HG02870 (cell line): ENCODE results near the gene APOBR.
"Not testable (repeated sequence)": the region's sequence is repeated elsewhere in the genome, so short reads cannot be mapped to it uniquely, and the experiment has no call there.

Experiments used
- ATAC-seq: cut with Tn5 transposase; IDR thresholded peaks from one replicate; pipeline ENCODE4 v1.9.1; 2021; ENCODE audit warnings: mild to moderate bottlenecking, moderate library complexity; ENCODE audit not compliant: unreplicated experiment

Gene APOBR

DNA sequence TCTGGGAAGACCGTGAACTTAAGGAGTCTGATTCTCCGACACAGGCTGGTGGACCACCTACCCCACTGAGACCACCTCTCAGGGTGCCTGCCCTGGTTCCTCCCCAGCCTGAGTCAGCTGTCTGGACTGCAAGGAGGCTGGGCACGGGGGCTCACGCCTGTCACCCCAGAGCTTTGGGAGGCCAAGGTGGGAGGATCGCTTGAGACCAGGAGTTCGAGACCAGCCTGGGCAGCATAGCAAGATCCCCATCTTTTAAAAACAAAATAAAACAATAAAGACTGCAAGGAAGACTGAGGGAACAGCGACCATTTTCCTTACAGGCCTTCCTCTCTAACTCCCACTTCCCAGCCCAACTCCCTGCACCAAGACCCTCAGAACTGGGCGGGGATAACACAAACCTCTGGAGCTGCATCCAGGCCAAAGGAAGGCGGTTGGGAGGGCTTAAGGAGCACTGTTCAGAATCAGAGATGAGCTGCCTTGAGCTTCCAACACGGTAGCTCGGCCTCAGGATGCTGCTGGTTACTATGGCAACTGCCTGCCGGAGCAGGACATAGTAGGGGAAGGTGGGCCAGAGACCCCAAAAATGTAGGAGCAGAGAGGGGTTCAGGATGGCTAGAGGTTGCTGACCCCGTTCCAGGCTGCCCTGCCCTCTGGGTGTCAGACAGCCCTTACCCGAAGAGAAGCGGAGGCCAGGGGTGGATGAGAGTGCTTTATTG lies 4.4 kb downstream of the APOBR start:
- no peak for ATAC-seq

DNA sequence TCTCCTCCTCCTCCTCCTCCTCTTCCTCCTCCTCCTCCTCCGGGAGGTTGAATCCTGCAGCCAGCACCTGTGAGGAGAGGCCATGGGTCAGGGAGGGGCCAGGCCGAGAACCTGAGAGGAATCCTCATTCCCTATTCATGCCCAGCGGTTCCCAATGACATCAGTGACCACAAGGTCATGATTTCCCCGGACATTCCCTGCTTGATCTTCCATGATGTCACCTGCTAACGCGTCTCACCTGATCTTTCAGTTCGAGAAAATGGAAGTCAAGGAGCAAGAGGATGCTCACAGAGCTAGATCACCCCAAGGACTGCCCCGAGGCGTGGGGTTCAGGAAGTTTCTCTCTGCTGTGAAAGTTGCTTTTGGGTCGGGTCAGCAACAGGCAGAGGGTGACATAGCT lies 5.4 kb downstream of the APOBR start:
- no peak for ATAC-seq

DNA sequence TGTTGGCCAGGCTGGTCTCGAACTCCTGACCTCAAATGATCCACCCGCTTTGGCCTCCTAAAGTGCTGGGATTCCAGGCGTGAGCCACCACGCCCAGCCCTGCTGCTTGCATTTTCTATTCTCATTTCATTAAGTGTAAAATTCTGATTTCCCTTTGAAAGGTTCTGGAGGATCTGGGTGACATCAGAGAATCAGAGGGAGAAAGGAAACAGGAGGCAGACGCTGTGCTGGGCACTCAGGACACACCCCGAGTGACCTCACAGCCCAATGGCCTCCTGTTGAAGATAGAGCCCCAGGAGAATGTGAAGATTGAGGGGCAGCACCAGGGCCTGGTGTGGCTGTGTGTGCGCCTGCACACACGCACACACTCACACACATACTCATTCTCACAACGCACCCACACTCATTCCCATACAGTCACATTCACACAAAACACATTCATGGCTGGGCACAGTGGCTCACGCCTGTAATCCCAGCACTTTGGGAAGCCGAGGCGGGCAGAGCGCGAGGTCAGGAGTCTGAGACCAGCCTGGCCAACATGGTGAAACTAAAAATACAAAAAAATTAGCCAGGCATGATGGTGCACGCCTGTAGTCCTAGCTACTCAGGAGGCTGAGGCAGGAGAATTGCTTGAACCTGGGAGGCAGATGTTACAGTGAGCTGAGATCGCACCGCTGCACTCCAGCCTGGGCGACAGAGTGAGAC lies 6.2 kb downstream of the APOBR start:
- ATAC-seq: not testable (repeated sequence)

DNA sequence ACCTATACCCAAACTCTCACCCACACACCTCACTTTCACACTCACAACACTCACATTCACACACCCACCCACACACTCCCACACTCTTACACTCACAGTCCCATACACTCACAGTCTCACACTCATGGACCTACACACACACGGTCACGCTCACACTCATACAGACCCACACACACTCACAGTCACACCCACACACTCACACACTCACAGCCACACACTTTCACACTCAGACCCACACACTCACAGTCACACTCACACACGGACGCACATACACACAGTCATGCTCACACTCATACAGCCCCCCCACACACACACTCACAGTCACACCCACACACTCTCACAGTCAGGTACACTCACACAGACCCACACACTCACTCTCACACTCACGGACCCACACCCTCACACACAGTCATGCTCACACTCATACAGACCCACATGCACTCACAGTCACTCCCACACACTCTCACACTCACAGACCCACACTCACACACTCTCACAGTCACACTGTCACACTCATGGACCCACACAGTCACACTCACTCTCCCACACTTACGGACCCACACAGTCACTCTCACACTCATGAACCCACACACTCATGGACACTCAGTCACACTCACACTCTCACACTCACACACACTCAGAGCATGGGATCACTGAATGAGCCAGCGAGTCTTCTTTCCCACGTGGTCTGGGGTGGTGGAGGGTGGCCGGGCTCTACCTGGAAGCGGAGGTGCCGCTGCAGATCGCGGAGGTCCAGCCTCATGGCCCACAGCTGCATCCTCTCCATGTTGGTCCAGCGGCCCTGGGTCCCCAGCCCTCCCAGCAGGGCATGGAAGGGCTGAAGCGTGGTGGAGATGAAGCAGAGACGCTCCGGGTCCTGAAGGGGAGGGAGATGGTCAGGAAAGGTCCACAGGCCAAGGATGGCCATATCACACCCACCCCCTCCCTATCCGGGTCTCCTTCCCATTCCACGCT lies 7.1 kb downstream of the APOBR start:
- no peak for ATAC-seq

DNA sequence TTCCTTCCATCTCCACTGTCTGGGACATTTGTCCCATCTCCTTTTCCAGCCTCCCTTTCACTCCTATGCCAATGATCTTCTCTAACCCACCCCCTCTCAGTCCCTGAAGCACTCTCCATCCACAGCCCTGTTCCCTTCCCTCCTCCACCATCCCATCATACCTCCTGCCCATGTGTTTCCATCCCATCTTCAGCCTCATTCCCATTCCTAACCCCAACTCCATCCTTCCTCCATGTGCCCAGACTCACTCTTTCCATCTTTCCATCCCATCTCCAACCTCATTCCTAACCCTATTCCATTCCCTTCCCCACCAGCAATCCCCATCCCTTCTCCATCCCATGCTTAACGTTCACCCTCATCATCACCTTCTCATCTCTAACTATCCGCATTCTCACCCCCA lies 7.8 kb downstream of the APOBR start:
- no peak for ATAC-seq

DNA sequence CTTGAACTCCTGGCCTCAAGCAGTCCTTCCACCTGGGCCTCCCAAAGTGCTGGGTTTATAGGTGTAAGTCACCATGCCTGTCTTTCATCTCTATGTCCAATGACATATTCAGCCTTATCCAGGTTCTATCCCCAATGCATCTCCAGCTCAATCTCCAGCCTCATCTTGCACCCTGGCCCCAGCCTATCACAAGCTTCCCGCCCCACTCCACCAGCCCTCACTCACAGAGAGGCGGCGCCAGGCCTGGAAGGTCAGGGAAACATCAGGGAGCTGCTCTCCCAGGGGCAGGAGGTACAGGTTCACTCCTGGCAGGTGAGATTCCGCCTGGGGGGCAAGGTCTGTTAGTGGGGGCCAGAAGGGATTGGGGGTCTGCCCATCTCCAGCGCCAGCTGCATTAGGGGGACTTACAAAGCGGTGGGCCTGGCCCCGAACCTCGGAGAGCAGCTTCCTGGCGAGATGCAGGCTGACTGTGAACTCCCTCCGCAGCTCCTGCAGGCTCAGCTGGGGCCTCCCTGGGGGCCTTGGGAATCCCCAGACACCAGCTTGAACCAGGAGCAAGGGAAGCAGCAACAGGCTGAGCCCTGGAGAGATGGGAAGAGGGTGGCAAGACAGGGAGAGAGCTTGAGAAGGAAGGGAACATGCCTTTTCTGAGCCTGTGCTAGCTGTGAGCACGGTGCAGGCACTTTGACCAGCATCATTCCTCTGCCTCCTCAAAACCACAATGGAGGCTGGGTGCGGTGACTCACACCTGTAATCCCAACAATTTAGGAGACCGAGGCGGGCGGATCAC lies 9.2 kb downstream of the APOBR start:
- ATAC-seq: no peak

DNA sequence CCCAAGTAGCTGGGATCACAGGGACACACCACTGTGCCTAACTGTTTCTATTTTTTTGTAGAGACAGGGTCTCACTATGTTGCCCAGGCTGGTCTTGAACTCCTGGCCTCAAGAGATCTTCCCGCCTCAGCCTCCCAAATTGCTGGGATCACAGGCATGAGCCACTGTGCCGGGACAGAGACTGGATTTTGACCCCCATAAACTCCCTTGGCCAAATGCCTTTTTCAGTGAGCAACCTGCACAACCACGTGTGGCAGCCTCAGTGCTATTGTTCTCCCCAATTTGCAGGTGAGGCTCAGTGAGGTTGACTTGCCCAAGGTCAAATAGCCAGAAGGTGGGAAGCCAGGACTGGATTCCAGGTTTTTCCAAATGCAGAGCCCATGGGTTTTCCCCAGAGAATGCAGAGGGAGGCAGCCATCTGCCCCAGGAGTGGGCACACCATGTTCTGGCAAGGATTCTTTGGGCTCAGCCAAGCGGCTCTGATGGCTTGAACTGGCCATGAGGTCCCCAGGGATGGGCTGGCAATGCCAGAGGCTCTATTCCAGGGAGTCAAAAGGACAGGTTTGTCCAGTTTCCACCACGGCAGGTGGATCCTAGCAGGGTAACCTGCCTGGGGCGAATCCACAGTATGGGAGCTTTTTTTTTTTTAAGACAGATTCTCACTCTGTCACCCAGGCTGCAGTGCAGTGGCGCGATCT lies 10.4 kb downstream of the APOBR start:
- ATAC-seq: no peak

DNA sequence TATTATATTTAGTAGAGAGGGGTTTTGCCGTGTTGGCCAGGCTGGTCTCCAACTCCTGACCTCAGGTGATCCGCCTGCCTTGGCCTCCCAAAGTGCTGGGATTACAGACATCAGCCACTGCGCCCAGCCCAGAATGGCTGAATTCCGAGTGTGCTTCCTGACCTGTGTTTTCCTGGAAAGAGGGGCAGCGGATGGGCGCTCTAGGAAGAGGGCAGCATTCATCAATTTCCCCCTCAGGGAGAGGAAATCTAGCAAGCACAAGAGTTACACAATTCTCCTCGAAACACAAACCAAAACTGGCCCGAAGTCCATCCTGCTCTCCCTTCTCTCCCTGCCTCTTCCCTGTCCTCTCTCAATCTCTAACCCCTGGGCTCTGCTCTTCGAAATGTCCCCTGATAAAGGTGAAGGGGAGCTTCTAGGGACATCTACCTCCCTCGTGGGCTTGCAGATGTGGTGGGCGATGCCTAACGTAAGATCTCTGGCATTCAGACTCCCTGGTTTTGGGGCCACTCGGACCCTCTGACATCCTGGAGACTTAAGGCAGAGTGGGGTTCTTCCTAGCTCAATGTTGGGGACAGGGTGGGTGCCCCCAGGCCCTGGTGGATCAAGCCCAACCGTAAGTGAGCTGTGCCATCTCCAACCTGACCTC lies 11.2 kb downstream of the APOBR start:
- no peak for ATAC-seq

DNA sequence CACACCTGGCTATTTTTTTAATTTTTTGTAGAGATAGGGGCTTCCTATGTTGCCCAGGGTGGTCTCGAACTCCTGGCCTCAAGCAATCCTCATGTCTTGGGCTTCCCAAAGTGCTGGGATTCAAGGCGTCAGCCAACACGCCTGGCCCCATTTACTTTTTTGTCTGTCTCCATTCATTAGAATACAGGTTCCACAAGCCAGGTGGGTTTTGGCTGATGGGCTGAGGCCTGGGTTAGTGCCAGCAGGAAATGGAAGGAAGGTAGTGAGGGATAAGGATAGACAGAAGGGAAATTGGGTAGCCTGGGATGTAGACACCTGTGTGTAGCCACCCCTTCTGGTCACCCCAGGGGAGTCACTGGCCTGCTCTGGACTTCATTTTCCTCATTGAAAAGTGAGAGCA lies 16.6 kb downstream of the APOBR start:
- ATAC-seq: no peak

DNA sequence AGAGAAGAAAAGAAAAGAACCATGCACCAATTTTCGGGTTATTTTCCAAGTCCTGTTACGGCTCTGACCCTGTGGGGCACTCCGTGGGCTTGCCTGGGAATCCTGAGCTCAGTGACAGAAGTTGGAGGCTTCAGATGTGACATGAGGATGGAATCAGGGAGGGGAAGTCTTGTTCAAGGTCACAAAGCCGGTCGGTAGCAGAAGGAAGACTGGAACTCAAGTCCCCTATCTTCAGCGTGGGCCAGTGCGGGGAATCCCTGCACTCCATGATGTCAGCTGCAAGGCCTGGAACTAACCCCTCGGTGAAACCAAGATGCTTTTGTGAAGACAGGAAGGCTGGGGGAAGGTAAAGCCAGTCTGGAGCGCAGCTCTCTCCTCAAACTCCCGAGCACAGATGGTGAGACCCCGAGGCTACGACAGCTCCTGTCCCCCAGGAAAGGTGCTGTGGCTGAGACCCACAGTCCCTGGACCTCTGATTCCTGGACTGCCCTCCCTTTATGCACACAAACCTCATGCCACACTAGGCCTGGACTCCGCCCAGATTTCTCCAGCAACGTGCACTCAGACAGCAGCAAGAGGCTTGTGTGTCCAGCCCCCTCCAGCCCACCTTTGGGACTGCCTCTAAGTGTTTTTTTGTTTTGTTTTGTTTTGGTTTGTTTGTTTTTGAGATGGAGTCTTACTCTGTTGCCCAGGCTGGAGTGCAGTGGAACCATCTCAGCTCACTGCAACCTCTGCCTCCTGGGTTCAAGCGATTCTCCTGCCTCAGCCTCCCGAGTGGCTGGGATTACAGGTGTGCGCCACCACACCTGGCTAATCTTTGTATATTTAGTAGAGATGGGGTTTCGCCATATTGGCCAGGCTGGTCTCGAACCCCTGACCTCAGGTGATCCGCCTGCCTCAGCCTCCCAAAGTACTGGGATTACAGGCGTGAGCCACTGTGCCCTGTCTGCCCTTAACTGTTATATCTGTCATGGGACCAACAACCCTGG lies 17.7 kb downstream of the APOBR start:
- no peak for ATAC-seq

DNA sequence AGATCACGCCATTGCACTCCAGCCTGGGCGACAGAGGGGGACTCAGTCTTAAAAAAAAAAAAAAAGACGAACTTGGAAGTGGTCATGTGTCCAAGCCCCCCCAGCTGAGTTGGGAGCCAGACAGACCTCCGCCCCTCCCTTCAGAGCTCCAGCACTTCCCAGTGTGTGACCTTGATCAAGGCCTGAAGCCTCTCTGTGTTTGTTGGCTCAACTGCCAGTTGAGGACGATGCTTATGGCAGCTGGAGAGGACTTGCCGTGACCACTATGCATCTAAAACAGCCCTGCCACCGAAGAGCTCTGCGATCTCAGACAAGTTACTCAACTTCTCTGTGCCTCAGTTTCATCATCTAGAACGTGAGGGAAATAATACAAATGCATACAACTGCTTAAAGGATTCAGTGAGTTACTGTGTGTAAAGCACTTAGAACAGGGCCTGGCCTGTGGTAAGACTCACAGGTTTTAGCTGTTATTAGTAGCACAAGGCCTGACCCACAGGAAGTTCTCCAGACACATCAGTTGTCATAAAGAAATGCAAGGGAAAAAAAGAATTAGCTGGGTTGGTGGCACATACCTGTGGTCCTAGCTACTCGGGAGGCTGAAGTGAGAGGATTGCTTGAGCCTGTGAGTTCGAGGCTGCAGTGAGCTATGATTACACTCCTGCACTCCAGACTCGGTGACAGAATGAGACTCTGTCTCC lies 19.2 kb downstream of the APOBR start:
- ATAC-seq: no peak

DNA sequence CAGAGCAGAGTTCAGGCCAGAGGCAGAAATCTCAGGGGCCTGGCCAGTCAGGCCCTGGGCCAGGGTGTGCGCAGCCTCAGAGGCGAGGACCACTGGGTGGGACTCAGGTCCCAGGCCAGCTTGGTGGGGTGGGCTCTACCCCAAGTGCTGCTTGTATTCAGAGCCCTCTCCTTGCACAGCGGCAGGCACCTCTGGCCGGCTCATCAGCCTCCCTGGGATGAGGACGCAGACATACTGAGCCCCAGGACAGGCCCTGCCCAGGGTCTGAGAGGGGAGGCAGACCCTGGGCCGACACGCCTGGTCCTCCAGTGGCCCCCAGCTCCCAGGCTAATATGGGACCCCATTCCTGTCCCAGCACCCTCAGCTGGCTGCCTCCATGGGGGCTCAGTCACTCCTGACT lies 19.8 kb downstream of the APOBR start:
- ATAC-seq: no peak

DNA sequence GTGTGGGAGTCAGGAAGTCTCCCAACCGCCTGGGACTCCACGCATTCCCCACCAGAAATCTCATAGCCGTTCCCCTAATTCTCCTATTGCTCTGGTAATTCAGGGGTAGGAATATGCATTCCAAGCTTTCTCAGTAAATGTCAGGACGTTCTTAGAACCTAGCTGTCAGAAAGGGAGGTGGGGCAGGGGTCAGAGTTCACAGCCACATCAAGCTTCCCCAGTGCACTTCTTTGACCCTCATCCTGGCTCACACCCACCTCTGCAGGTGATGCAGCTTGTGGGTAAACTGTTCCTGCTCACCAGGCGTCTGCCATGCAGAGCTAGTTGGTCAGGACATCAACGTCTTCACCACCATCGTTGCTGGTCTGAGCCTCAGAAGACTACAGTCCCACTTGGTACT lies 26.2 kb downstream of the APOBR start:
- no peak for ATAC-seq

DNA sequence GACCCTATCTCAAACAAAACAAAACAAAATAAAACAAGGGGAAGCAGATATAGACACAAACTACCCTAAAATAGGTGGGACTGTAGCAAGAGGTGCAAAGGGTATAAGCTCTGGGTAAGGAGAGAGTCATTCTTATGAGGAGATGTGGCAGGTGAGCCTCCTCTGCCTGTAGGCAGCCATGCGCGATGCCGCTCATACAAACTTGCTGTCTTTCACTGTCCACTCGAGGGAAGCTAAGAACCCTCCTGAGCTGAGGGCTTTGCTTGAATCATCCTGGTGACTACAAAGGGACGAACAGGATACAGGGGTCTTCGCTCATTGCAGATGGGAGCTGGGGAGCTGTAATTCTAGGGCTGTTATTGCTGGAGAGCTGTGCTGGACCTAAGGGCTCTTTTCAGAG lies 27.0 kb downstream of the APOBR start:
- no peak for ATAC-seq

DNA sequence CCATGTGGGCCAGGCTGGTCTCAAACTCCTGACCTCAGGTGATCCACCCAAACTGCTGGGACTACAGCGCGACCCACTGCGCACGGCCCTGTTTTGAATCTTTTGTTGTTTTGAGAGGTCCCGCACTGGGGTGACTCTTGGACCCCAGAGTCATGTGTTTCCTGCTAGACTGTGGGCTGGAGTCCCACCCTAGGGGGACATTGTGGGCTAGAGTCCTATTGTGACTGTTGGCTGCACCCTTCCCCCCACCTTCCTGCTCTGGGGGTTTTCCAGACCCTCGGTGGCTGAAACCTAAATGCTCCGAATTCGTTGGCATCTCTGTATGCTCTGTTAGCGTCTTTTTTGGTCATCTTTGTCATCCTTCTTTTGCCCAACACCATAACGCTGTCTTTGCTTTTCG lies 28.3 kb downstream of the APOBR start:
- ATAC-seq: no peak

DNA sequence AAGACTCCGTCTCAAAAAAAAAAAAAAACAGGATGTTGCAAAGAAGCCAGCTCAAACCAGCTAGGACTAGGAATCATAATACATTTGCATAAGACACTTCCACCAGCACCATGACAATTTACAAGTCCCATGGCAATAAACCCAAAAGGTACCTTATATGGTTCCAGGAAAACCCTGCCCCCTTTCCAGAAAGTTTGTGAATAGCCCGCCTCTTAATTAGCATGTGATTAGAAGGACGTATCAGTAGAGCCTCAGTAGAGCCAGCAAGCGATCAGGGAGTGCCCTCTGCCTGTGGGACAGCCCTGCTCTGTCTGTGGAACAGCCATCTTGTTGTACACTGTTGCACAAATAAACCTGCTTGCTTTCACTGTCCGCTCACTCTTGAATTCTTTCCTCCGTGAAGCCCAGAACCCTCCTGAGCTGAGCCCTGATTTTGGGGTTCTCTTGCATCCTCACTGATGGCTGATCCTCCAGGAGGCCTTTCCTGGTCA lies 30.3 kb downstream of the APOBR start:
- no peak for ATAC-seq

DNA sequence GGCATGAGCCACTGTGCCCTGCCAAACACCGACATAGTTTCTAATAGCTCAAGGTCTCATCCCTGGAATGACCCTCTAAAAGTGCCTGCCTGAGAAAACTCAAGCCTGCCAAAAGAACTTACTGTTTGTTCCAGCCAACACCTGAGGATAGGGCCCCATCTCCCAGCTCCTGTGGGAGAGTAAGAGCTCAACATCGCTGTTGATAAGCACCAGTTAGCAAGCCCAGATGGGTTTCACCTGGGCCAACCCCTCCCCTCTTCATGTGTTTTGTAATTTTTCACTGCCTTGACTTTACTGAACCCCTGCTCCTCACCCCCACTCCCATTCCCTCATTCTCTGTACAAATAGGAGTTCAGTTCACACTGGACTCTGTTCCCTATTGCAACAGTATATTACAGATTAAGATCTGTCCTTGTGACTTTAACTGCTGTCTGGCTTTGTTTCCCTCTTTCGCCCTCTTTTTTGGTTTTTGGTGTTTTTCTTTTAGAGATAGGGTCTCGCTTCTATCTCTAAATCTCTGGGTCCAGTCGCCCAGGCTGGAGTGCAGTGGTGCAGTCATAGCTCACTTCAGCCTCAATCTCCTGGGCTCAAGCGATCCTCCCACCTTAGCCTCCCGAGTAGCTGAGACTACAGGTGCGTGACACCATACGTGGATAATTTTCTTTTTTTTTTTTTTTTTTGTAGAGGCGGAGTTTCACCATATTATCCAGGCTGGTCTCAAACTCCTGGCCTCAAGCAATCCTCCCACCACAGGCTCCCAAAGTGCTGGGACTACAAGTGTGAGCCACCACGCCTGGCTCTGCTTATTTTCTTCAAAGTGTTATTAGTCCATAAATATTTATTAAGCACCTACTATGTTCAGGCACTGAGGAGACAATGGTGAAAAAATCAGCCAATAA lies 32.0 kb downstream of the APOBR start:
- no peak for ATAC-seq
